OCI-LY3 (cell line): ENCODE results near the gene LPCAT2.

Experiments
- H2AFZ ChIP-seq: fragments of 200-600, 300-600 bp; shearing (Covaris generic); 2 replicates; pipeline ENCODE4 v1.6.0; 2014; ENCODE audit warnings: antibody characterized with exemption, low read depth, low read length
- H3K27ac ChIP-seq: fragments of 200-600, 300-600 bp; sonication (generic); 2 replicates; pipeline ENCODE4 v1.5.1; 2014; ENCODE audit warnings: mild to moderate bottlenecking, low read length, moderate library complexity, mixed read lengths
- H3K27me3 ChIP-seq: fragments of 200-600, 300-600 bp; sonication (generic); 2 replicates; pipeline ENCODE4 v1.6.1; 2014; ENCODE audit warnings: low read depth, low read length, mixed read lengths
- H3K36me3 ChIP-seq: fragments of 200-600, 300-600 bp; sonication (generic); replicated peaks from 2 replicates; pipeline ENCODE3; 2014; ENCODE audit warnings: low read depth, low read length, mixed read lengths
- H3K4me1 ChIP-seq: fragments of 300-600, 200-600 bp; sonication (generic); 2 replicates; pipeline ENCODE4 v1.6.1; 2014; ENCODE audit warnings: low read length, mixed read lengths
- H3K4me2 ChIP-seq: fragments of 200-600, 300-600 bp; sonication (generic); 2 replicates; pipeline ENCODE4 v1.6.1; 2014; ENCODE audit warnings: low read length, mixed read lengths
- H3K4me3 ChIP-seq: fragments of 300-600, 200-600 bp; sonication (generic); 2 replicates; pipeline ENCODE4 v1.5.1; 2014; ENCODE audit warnings: antibody characterized with exemption, mild to moderate bottlenecking, low read length, moderate library complexity
- H3K79me2 ChIP-seq: fragments of 300-600, 200-600 bp; shearing (Covaris generic); 2 replicates; pipeline ENCODE4 v1.6.1; 2014; ENCODE audit warnings: mild to moderate bottlenecking, low read length, mixed read lengths
- H3K9ac ChIP-seq: fragments of 300-600, 200-600 bp; shearing (Covaris generic); 2 replicates; pipeline ENCODE4 v1.6.0; 2014; ENCODE audit warnings: mild to moderate bottlenecking, low read length, moderate library complexity
- H3K9me3 ChIP-seq: fragments of 200-600, 300-600 bp; shearing (Covaris generic); 2 replicates; pipeline ENCODE4 v1.6.1; 2014; ENCODE audit warnings: low read length, mixed read lengths; ENCODE audit not compliant: insufficient read depth
- H4K20me1 ChIP-seq: fragments of 200-600, 300-600 bp; sonication (generic); 2 replicates; pipeline ENCODE4 v1.6.1; 2016; ENCODE audit warnings: low read length, mixed read lengths; ENCODE audit not compliant: insufficient read depth
- EZH2phosphoT487 ChIP-seq: fragments of 200-600 bp; shearing (Covaris generic); IDR thresholded peaks from 2 replicates; pipeline ENCODE4 v1.6.1; 2018; ENCODE audit warnings: antibody characterized with exemption, mixed run types, low read depth
- TF ChIP-seq, protein P1 (sequence below): fragments of 200-600, 300-600 bp; sonication (generic); IDR thresholded peaks from 2 replicates; pipeline ENCODE4 v1.5.1; 2014; ENCODE audit warnings: antibody characterized with exemption, low read length, low read depth

The LPCAT2 gene

DNA sequence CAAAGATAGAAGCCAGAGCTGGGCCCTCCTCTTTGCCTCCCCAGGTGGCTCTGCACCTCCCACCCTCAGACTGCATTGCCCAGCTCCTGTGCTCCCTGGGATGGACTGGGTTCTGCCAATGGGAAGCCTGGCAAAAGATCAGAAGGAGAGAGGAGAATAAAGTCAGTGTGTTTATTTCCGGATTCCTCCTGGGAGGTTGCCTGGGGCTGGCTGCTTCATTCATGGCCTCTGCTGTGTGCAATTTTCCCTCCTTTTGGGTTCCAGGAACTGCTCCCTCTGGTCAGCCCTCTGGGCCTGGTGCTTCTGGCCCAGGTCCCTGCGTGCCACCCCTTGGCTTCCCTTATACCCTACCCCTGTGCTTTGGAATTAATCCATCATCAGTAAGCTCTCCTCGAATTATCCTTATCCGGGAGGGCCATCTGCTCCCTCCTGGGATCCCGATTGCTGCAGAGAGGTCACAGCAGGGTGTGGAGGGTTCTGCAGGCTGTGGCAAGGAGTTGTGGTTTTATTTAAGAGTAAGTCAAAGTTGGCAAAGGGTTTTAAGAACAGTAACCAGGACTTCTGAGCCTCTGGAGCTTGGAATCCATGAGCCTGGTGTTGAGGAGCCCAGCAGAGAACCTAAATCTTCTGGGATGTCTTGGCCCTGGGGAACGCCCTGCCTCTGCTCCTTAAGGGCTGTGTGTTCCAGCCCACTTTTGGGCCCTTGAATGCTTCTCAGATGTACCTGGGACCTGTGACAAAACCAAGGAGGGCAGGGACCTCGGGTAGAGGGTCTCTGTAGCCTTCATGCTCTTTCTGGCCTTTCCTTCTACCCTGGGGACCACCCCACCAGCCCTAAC is 38.1 kb upstream of the LPCAT2 start:
- no peak overlapping the region for H3K9ac ChIP-seq
- H3K4me2 ChIP-seq = no peak overlapping the region
- H3K27ac ChIP-seq = no peak overlapping the region
- no peaks in the 10 kb centered on the region for H3K4me1 ChIP-seq
- no peak overlapping the region for H2AFZ ChIP-seq
- TF ChIP-seq, protein P1, sequence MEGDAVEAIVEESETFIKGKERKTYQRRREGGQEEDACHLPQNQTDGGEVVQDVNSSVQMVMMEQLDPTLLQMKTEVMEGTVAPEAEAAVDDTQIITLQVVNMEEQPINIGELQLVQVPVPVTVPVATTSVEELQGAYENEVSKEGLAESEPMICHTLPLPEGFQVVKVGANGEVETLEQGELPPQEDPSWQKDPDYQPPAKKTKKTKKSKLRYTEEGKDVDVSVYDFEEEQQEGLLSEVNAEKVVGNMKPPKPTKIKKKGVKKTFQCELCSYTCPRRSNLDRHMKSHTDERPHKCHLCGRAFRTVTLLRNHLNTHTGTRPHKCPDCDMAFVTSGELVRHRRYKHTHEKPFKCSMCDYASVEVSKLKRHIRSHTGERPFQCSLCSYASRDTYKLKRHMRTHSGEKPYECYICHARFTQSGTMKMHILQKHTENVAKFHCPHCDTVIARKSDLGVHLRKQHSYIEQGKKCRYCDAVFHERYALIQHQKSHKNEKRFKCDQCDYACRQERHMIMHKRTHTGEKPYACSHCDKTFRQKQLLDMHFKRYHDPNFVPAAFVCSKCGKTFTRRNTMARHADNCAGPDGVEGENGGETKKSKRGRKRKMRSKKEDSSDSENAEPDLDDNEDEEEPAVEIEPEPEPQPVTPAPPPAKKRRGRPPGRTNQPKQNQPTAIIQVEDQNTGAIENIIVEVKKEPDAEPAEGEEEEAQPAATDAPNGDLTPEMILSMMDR = no peak
- no peak for TF ChIP-seq EZH2phosphoT487
- H3K27me3 ChIP-seq = peaks cover 4% of the 10 kb centered on the region; the same call in 1 of the 2 replicates
- H3K36me3 ChIP-seq = no peaks in the 10 kb centered on the region
- H3K79me2 ChIP-seq = no peaks in the 10 kb centered on the region
- H3K4me3 ChIP-seq = no peak overlapping the region
- no peaks in the 10 kb centered on the region for H3K9me3 ChIP-seq
- H4K20me1 ChIP-seq = no peaks in the 10 kb centered on the region

DNA sequence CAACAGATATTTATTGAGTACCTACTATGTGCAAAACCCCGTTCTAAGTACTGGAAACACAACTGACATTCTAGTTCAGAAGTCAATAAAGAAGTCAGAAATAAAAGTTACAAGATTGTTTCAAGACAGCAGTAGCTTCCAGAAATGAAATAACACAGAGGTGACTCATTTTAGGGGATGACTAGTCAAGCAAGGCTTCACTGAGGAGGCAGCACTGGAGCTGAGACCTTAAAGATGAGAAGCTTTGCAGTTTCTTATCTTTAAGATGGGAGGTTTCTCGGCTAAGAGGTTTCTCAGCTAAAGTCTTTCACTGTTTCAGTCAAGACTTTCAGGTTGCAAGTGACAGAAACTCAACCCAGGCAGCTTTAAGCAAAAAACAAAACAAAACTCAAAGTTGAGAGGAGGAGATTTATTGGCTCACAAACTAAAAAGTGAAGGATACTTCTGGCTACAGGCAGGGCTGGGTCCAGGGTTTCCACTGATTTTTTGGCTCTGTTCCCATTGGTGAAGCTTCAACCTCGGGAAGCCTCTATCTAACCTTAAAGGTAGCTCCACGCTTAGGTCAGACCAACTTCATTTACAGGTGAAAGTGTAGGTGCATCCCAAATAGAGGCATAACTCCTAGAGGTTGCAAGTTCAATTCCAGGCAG is 37.3 kb upstream of the LPCAT2 start:
- TF ChIP-seq, protein P1 = no peak
- TF ChIP-seq EZH2phosphoT487 = no peak
- peaks cover 4% of the 10 kb centered on the region; the same call in 1 of the 2 replicates for H3K27me3 ChIP-seq

DNA sequence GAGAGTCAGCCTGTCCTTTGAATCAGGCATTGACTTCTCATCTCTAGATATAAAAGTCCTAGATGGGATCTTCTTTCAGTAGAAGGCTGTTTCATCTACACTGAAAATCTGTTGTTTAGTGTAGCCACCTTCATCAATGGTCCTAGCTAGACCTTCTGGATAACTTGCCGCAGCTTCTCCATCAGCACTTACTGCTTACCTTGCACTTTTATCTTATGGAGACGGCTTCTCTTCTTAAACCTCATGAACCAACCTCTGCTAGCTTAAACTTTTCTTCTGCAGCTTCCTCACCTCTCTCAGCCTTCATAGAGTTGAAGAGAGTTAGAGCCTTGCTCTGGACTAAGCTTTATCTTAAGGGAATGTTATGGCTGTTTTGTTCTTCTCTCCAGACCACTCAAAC is 35.3 kb upstream of the LPCAT2 start:
- H3K27ac ChIP-seq = no peak overlapping the region
- no peak overlapping the region for H3K4me2 ChIP-seq
- no peaks in the 10 kb centered on the region for H3K36me3 ChIP-seq
- H4K20me1 ChIP-seq = no peaks in the 10 kb centered on the region
- no peak for TF ChIP-seq EZH2phosphoT487
- TF ChIP-seq, protein P1 = no peak
- no peak overlapping the region for H2AFZ ChIP-seq
- H3K4me3 ChIP-seq = no peak overlapping the region
- no peaks in the 10 kb centered on the region for H3K4me1 ChIP-seq
- peaks cover 4% of the 10 kb centered on the region; the same call in 1 of the 2 replicates for H3K27me3 ChIP-seq
- H3K9ac ChIP-seq = no peak overlapping the region
- H3K9me3 ChIP-seq = no peaks in the 10 kb centered on the region
- H3K79me2 ChIP-seq = no peaks in the 10 kb centered on the region

More for the DNA sequence above, 37.3 kb upstream of the LPCAT2 start:
- Histone ChIP-seq H3K4me1 (no peaks in the 10 kb centered on the region), H3K79me2 (no peaks in the 10 kb centered on the region), H3K36me3 (no peaks in the 10 kb centered on the region), H3K4me3 (no peak overlapping the region), H3K9me3 (no peaks in the 10 kb centered on the region), H4K20me1 (no peaks in the 10 kb centered on the region), H3K27ac (no peak overlapping the region), H3K4me2 (no peak overlapping the region), H3K9ac (no peak overlapping the region), H2AFZ (no peak overlapping the region)

DNA sequence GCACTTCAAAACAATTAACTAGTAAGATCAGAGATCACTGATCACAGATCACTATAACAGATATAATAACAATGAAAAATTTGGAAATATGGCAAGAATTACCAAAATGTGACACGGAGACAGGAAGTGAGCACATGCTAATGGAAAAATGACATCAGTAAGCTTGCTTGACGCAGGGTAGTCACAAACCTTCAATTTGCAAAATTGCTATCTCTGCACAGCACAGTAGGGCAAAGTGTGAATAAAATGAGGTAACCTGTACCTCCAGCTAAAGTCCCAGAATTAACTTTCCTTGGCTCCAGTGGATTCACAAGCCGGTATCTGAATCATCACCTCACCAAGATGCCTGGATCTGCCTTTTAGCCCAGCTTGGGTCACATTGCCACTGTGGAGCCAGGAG is 34.1 kb upstream of the LPCAT2 start:
- no peak overlapping the region for H3K4me2 ChIP-seq
- no peaks in the 10 kb centered on the region for H3K9me3 ChIP-seq
- peaks cover 4% of the 10 kb centered on the region; the same call in 1 of the 2 replicates for H3K27me3 ChIP-seq
- no peak overlapping the region for H3K27ac ChIP-seq
- H3K79me2 ChIP-seq = no peaks in the 10 kb centered on the region
- no peaks in the 10 kb centered on the region for H4K20me1 ChIP-seq
- H3K4me1 ChIP-seq = no peaks in the 10 kb centered on the region
- H3K9ac ChIP-seq = no peak overlapping the region
- no peak overlapping the region for H3K4me3 ChIP-seq
- H3K36me3 ChIP-seq = no peaks in the 10 kb centered on the region
- no peak for TF ChIP-seq EZH2phosphoT487
- TF ChIP-seq, protein P1 = no peak
- H2AFZ ChIP-seq = no peak overlapping the region
